K562 (cell line): Measurements from ENCODE around the gene ANKRD11. TPM values are rescaled to one million over a fixed set of nuclear protein-coding genes. Genes with fewer than 3 reads are reported as not detected.

ENCODE experiments used
- GABPB1 ChIP-seq: sonication (generic); formaldehyde crosslinking; IDR thresholded peaks from 2 replicates; pipeline ENCODE4 v1.8.0; 2022; ENCODE audit warnings: mild to moderate bottlenecking, missing genetic modification reagents
- HDAC3 ChIP-seq: fragments of 450-650 bp; IDR thresholded peaks from 2 replicates; pipeline ENCODE4 v1.6.1; 2018; ENCODE audit warnings: borderline replicate concordance, mild to moderate bottlenecking, moderate library complexity; ENCODE audit not compliant: partially characterized antibody
- PKNOX1 ChIP-seq: fragments of 450-650 bp; IDR thresholded peaks from 2 replicates; pipeline ENCODE4 v1.6.1; 2016
- RFX5 ChIP-seq: IDR thresholded peaks from 2 replicates; pipeline ENCODE4 v1.6.1; 2011; ENCODE audit warnings: low read depth, mild to moderate bottlenecking, improper control_type of control experiment, low read length
- SMAD1 ChIP-seq: fragments of 150-350 bp; IDR thresholded peaks from 2 replicates; pipeline ENCODE4 v1.6.1; 2014; ENCODE audit warnings: low read length, low read depth; ENCODE audit not compliant: partially characterized antibody
- TCF7 ChIP-seq: sonication (generic); IDR thresholded peaks from 2 replicates; pipeline ENCODE4 v1.6.1; 2016; ENCODE audit warnings: antibody characterized with exemption, borderline replicate concordance
- USF2 ChIP-seq: sonication (generic); formaldehyde crosslinking; IDR thresholded peaks from 2 replicates; pipeline ENCODE4 v1.5.0; 2020; ENCODE audit warnings: missing genetic modification reagents
- ZBTB40 ChIP-seq, 2 experiments: fragments of 450-650 bp in 1 of 2; sonication (generic) in 1 of 2; formaldehyde crosslinking in 1 of 2; IDR thresholded peaks; 2 replicates each; pipeline versions ENCODE4 v1.7.1 to v1.9.0; 2016 to 2022; ENCODE audit warnings: inconsistent platforms in 1 of 2, mild to moderate bottlenecking in 1 of 2, missing genetic modification reagents in 1 of 2
- ZBTB9 ChIP-seq: fragments of 450-650 bp; formaldehyde crosslinking; IDR thresholded peaks from 2 replicates; pipeline ENCODE4 v1.4.0; 2020; ENCODE audit warnings: mild to moderate bottlenecking, moderate library complexity
- ZNF282 ChIP-seq: sonication (generic); formaldehyde crosslinking; IDR thresholded peaks from 2 replicates; pipeline ENCODE4 v1.8.1; 2023; ENCODE audit warnings: missing genetic modification reagents
- ZNF551 ChIP-seq: fragments of 250-450 bp; sonication (Bioruptor Pico); IDR thresholded peaks from 2 replicates; pipeline ENCODE4 v1.5.0; 2021; ENCODE audit warnings: mild to moderate bottlenecking, moderate library complexity
- ZNF583 ChIP-seq: fragments of 250-450 bp; sonication (Bioruptor Pico); IDR thresholded peaks from 2 replicates; pipeline ENCODE4 v1.4.0; 2020
- ZNF76 ChIP-seq: fragments of 250-450 bp; sonication (Bioruptor Pico); IDR thresholded peaks from 2 replicates; pipeline ENCODE4 v1.4.0; 2020; ENCODE audit warnings: mild to moderate bottlenecking, moderate library complexity, borderline replicate concordance
- polyA plus RNA-seq, 8 experiments: library from polyadenylated mRNA; depleted of rRNA in 4 of 8; stranded (reverse) in 5 of 8; unstranded in 3 of 8; fragments of >200 nt; fragmentation: Nextera tagmentation in 2 of 8; fragmentation: Illumina TruSeq in 1 of 8; extraction: Ambion mirVana in 2 of 8; extraction: Trizol in 1 of 8; gene quantifications; 2 replicates each; pipeline versions ENCODE4 v1.2.1 to v1.2.3, GENCODE V29; 2011 to 2014; ENCODE audit warnings: inconsistent platforms in 1 of 8, missing spikeins in 1 of 8
- total RNA-seq, 7 experiments: library from RNA; depleted of rRNA in 6 of 7; stranded (reverse); fragments of >200 nt in 6 of 7; fragmentation: Illumina TruSeq in 2 of 7; extraction: Trizol in 2 of 7; gene quantifications; 2 replicates each; pipeline versions ENCODE4 v1.2.1 to v1.2.3, GENCODE V29; 2011 to 2021; ENCODE audit warnings: low replicate concordance in 1 of 7

Gene ANKRD11
- total and polyA plus RNA-seq, 9 of the 15 experiments (the other 6 are each of a cell fraction or from before 2014, with no cell fraction given), result 4.7 to 126 (median 31.7) TPM

GRCh38 chr16:89505204-89506112 lies 15.1 kb upstream of the ANKRD11 start (continued):
- TF ChIP-seq ZBTB9 (CRISPR knock-in tag) (no peak), USF2 (CRISPR knock-in tag) (no peak), ZNF76 (CRISPR knock-in tag) (no peak), TCF7 (no peak), ZBTB40 (IDR thresholded peaks at IDR 0.05) (peak; percentile 89), ZBTB40 (CRISPR knock-in tag; IDR thresholded peaks at IDR 0.05) (no peak), RFX5 (no peak), ZNF583 (CRISPR knock-in tag) (no peak), ZNF282 (CRISPR knock-in tag) (no peak), GABPB1 (peak; percentile 80), ZNF551 (no peak), HDAC3 (no peak), SMAD1 (peak; percentile 73), PKNOX1 (peak; percentile 80)
